SK-N-SH (cell line): ENCODE results near the gene ZDHHC7.

ENCODE experiments used
- ELF1 ChIP-seq: IDR thresholded peaks from 2 replicates; pipeline ENCODE4 v1.4.0; 2012
- TF ChIP-seq, protein P1 (sequence below): fragments of 200-600 bp; sonication (generic); IDR thresholded peaks from 2 replicates; pipeline ENCODE4 v1.6.1; 2017; ENCODE audit warnings: antibody characterized with exemption, mild to moderate bottlenecking, moderate library complexity

DNA sequence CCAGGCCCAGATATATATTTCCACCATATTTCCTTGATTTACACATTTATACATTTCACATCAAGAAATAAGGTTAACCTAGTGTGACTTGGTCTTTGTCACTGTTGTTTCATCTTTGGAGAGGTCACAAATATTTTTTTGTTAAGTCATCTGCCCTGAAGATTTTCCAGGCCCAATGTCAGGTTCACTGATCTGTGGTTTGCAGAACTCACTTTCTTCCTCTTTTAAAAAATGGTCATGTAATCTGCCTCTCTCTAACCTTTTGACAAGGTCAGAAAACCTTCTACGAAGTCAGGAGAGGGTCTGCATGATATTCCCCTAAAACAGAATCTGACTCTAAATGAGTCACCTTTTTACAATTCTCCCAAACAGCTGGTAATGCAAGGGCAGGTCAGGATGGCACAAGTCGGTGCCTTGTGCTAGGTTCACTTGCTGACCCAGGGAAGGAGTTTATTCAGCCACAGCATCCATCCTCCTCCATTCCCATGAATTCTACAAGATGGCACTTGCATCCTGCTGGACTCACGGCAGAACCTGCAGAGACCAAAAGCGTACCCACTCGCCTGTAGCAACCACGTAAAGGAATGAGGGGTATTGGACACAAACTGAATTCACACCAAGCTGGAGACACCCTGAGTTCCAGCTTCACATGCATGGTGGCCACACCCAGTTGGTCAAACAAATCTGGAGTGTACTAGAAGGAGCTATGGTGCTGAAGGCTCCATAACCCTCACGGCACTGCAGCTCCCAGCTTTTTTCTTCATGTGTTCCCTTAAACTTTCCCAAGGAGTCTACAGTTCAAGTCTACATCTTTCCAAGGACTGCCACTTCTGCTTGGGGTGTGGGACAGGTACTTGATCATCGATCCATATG, 14.7 kb upstream of the ZDHHC7 start:
- TF ChIP-seq, protein P1, sequence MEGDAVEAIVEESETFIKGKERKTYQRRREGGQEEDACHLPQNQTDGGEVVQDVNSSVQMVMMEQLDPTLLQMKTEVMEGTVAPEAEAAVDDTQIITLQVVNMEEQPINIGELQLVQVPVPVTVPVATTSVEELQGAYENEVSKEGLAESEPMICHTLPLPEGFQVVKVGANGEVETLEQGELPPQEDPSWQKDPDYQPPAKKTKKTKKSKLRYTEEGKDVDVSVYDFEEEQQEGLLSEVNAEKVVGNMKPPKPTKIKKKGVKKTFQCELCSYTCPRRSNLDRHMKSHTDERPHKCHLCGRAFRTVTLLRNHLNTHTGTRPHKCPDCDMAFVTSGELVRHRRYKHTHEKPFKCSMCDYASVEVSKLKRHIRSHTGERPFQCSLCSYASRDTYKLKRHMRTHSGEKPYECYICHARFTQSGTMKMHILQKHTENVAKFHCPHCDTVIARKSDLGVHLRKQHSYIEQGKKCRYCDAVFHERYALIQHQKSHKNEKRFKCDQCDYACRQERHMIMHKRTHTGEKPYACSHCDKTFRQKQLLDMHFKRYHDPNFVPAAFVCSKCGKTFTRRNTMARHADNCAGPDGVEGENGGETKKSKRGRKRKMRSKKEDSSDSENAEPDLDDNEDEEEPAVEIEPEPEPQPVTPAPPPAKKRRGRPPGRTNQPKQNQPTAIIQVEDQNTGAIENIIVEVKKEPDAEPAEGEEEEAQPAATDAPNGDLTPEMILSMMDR: no peak
- no peak for TF ChIP-seq ELF1
